Body of pancreas (tissue), 4 donors: ENCODE measurements around the gene RPS28. TPM values are rescaled to one million over a fixed set of nuclear protein-coding genes. Genes with fewer than 3 reads are reported as not detected.
A peak's percentile ranks its signal among the peaks of the same experiment; 100 is the strongest.
"Not testable (repeated sequence)": the region's sequence is repeated elsewhere in the genome, so short reads cannot be mapped to it uniquely, and the experiment has no call there.

Source experiments
- ATAC-seq: fragments of 150-250 bp; one replicate; pipeline ENCODE4 v1.9.1; 2016
- DNase-seq, 4 donors: peaks; one replicate each; pipeline ENCODE4 v3.0.0-alpha.2; 2019
- H3K27ac ChIP-seq, 4 donors: fragments of 200-600 bp; sonication (generic); 1 replicate in 3 of 4; 2 replicates in 1 of 4; pipeline versions ENCODE4 v1.5.1 to v1.6.1; 2016 to 2019; ENCODE audit warnings: mild to moderate bottlenecking in 1 of 4, mixed read lengths in 1 of 4, moderate library complexity in 1 of 4
- H3K27me3 ChIP-seq, 2 donors: fragments of 200-600 bp; sonication (generic); one replicate each; pipeline ENCODE4 v1.6.0; 2016; ENCODE audit warnings: mild to moderate bottlenecking in 1 of 2
- H3K36me3 ChIP-seq, 2 donors: fragments of 200-600 bp; sonication (generic); replicated peaks in 1 of 2; 2 replicates each; pipeline ENCODE4 v1.5.1; 2016; ENCODE audit warnings: low read depth in 2 of 2; ENCODE audit not compliant: insufficient read depth in 1 of 2
- H3K4me1 ChIP-seq: fragments of 200-600 bp; sonication (generic); one replicate; pipeline ENCODE4 v1.6.0; 2016
- H3K4me3 ChIP-seq, 2 donors: fragments of 200-600 bp; sonication (generic); 1 replicate in 1 of 2; 2 replicates in 1 of 2; pipeline ENCODE4 v1.5.1; 2016 to 2019
- H3K9me3 ChIP-seq, 3 donors: fragments of 200-600 bp; sonication (generic); 1 replicate in 2 of 3; 2 replicates in 1 of 3; pipeline ENCODE4 v1.5.1; 2016
- CTCF ChIP-seq, 7 experiments: fragments of 450-650 bp in 4 of 7; fragments of 200-600 bp in 3 of 7; sonication (generic) in 3 of 7; IDR thresholded peaks; one replicate each; pipeline ENCODE4 v1.5.1; 2016 to 2019; ENCODE audit warnings: antibody characterized with exemption in 7 of 7
- POLR2A ChIP-seq, 3 donors: fragments of 450-650 bp; IDR thresholded peaks; one replicate each; pipeline ENCODE4 v1.6.1; 2016; ENCODE audit warnings: antibody characterized with exemption in 3 of 3, mild to moderate bottlenecking in 2 of 3
- WGBS, 2 donors: methylation state at CpG; one replicate each; pipeline ENCODE4 v1.1.5; 2017; 5-methylcytosine and 5-hydroxymethylcytosine counted together
- intact Hi-C: fragments of 100-400 bp; cut with DNase I; formaldehyde crosslinking; loops from one replicate; pipeline ENCODE4 v1.15.1; 2023
- total RNA-seq, 2 donors: library from RNA; depleted of rRNA; stranded (reverse); fragments of >200 nt; gene quantifications; one replicate each; pipeline ENCODE4 v1.1.0, GENCODE V29; 2016

The RPS28 gene
- 100 to 1,000 TPM; 322 to 334 TPM for total RNA-seq

DNA sequence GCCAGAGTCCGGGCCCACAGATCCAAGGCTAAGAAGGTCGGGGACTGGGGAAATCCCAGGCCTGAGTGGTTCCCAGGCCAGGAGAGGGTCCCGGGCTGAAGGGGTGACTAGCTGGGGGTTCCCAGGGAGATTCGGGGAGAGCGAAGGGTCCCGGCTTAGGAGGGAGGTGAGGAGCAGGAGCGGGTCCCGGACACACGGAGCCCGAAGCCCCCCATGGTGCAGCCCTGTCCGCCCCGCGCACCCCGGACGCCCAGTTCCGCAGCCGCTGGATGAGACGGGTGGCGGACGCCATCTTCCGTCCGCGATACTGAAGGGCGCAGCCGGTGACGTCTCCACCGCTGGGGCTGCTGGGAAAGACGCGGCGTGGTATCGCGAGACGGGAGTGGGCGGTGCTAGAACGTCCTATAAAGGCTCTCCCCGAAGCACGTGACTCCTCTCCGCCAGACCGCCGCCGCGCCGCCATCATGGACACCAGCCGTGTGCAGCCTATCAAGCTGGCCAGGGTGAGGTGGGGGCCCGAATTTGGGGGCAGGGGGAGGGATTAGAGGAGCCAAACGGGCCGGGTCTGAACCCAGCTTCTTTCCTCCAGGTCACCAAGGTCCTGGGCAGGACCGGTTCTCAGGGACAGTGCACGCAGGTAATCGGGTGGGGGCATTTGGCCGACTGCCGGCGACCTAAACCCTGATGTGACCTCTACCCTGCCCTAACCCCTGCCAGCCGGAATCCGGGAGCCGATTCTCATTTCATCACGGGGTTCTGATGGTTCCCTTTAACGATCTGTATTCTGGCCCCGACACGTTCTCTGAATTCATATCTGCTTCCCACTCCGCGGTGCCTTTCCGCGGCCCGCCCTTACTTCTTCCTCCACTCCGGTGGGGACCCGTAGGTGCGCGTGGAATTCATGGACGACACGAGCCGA is at the start of gene RPS28, which contains the start of gene NDUFA7:
RPS28 (plus strand) TSS at position 430 of the 919 bp plus-strand sequence; CDS start at position 465, 35 bp downstream.
NDUFA7 (minus strand) TSS at position 309 of the 919 bp plus-strand sequence; CDS start at position 292, 17 bp downstream.
- intact Hi-C loops = no loop called here
- ATAC-seq = peak; percentile 95
- peak; percentile 98 to 99 (median 98) for DNase-seq
- Histone ChIP-seq H3K27ac (peak within 1 kb of the TSS; percentile 84 to 91 (median 88)), H3K4me3 (peak within 1 kb of the TSS; percentile 53 to 69), H3K27me3 (no peaks in the 10 kb centered on the region), H3K4me1 (peaks cover 36% of the 10 kb centered on the region), H3K9me3 (no peaks in the 10 kb centered on the region), H3K36me3 (no peaks in the 10 kb centered on the region)
- TF ChIP-seq CTCF (IDR thresholded peaks at IDR 0.05) (peak in 6 of 7 experiments; percentile 14 to 60 (median 44)), POLR2A (IDR thresholded peaks at IDR 0.05) (peak; percentile 90 to 97 (median 96))
- WGBS, 2 donors = 0 to 2% methylated on average over 13 to 72 of the region's 72 CpGs

DNA sequence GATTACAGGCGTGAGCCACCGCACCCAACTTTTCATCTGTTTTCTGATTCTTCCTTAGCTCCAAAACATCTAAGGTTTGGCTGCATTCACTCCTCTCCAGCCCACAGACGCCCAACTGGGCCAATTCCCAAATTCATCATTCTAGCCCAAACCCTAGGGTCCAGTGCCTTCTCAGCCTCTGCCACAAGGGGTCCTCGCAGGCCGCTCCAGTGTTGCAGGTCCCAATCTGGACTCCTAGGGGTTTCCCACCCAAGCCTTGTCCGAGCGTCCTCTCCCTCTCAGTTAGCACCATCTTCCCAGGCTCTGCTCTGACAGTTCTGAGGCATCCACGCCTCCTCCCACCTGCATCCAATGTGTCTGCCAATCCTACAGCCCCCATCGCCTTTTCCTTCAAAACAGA is 44.8 kb upstream of the RPS28 start:
- H3K36me3 ChIP-seq, intact Hi-C loops, H3K27me3 ChIP-seq, DNase-seq, H3K4me3 ChIP-seq, H3K27ac ChIP-seq, H3K4me1 ChIP-seq, H3K9me3 ChIP-seq: not testable (repeated sequence)
- peak; percentile 33 for ATAC-seq
- WGBS, 2 donors = no CpG with 5 or more reads among the region's 9 CpGs

DNA sequence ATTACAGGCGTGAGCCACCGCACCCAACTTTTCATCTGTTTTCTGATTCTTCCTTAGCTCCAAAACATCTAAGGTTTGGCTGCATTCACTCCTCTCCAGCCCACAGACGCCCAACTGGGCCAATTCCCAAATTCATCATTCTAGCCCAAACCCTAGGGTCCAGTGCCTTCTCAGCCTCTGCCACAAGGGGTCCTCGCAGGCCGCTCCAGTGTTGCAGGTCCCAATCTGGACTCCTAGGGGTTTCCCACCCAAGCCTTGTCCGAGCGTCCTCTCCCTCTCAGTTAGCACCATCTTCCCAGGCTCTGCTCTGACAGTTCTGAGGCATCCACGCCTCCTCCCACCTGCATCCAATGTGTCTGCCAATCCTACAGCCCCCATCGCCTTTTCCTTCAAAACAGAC is 30.0 kb upstream of the RPS28 start:
- H3K27ac ChIP-seq, H3K4me1 ChIP-seq, H3K36me3 ChIP-seq, H3K4me3 ChIP-seq, DNase-seq, intact Hi-C loops, H3K9me3 ChIP-seq, H3K27me3 ChIP-seq, ATAC-seq: not testable (repeated sequence)
- WGBS, 2 donors = no CpG with 5 or more reads among the region's 9 CpGs

GRCh38 chr19:8302357-8302691 is 19.0 kb upstream of the RPS28 start:
- ATAC-seq (no peak), DNase-seq (peak in 3 of 4 donors; percentile 10 to 18 (median 15))
- Histone ChIP-seq H3K27ac (no peak overlapping the region), H3K36me3 (no peaks in the 10 kb centered on the region), H3K4me1 (peaks cover 4% of the 10 kb centered on the region), H3K4me3 (no peak overlapping the region), H3K9me3 (no peaks in the 10 kb centered on the region), H3K27me3 (no peaks in the 10 kb centered on the region)
- WGBS, 2 donors = 78 to 83% methylated on average over 2 to 11 of the region's 11 CpGs
- intact Hi-C loops = no loop called here
- no peak for TF ChIP-seq CTCF (IDR thresholded peaks at IDR 0.05)
- TF ChIP-seq POLR2A (IDR thresholded peaks at IDR 0.05) = no peak

DNA sequence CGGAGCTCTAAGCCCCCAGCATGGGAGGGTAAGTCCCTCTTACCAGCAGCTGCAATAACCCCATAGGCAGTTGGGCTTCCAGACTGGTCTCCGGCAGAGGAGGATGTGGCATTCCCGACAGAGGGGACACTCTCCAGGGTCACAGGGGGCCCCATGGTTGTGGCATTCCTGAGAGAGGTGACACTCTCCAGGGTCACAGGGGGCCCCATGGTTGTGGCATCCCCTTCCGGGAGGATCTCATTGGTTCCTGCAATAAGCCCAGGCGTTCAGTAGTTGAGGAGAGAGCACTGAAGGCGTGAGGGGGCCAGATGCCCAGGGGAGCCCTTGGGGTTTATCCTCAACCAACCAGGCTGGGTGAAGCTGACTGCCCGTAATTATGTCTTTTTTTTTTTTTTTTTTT is 18.6 kb upstream of the RPS28 start:
- Histone ChIP-seq H3K4me3 (no peak overlapping the region), H3K4me1 (peaks cover 8% of the 10 kb centered on the region), H3K27ac (no peak overlapping the region), H3K9me3 (no peaks in the 10 kb centered on the region), H3K36me3 (no peaks in the 10 kb centered on the region), H3K27me3 (no peaks in the 10 kb centered on the region)
- ATAC-seq (no peak), DNase-seq (peak in 2 of 4 donors; percentile 0 to 4)
- no peak for TF ChIP-seq CTCF (IDR thresholded peaks at IDR 0.05)
- no peak for TF ChIP-seq POLR2A (IDR thresholded peaks at IDR 0.05)
- 84 to 87% methylated on average over 7 of the region's 7 CpGs for WGBS, 2 donors
- intact Hi-C loops = no loop called here
